HCT116 (cell line): ENCODE data around the gene EIF3M. TPM values are rescaled to one million over a fixed set of nuclear protein-coding genes. Genes with fewer than 3 reads are reported as not detected.

Source experiments
- ATAC-seq: fragments of 200-7000 bp; cut with Tn5 transposase; 2 replicates; pipeline ENCODE4 v1.9.1; 2020; ENCODE audit warnings: mild to moderate bottlenecking, moderate library complexity
- BruUV-seq: library from RNA; stranded (reverse); fragments of 400-500 nt; replicated peaks from 2 replicates; lab custom pipeline; 2021; lab: Mats Ljungman, UMichigan
- CTCF ChIA-PET: fragments of 300-600 bp; sonication (Branson Sonifier 250); formaldehyde crosslinking; loops from one replicate; lab custom pipeline; 2021; ENCODE audit warnings: antibody characterized with exemption; lab: Charles Lee
- POLR2A ChIA-PET: fragments of 300-600, 350-600 bp; sonication (Branson Sonifier 250); formaldehyde crosslinking; loops from one replicate; lab custom pipeline; 2021; ENCODE audit warnings: antibody characterized with exemption; lab: Charles Lee
- RAD21 ChIA-PET, 2 experiments: fragments of 300-600 bp; sonication (Branson Sonifier 250); formaldehyde crosslinking; loops; one replicate each; lab custom pipeline; 2023; ENCODE audit warnings: low total read pairs in 2 of 2; ENCODE audit not compliant: uncharacterized antibody in 2 of 2, unreplicated experiment in 2 of 2, low non-redundant PET in 1 of 2; lab: Charles Lee
- DNase-seq: peaks from one replicate; pipeline ENCODE4 v3.0.0-alpha.2; 2010; ENCODE audit warnings: low read depth, low spot score
- H2AFZ ChIP-seq: fragments of 200-600 bp; shearing (Covaris generic), sonication (generic); 2 replicates; pipeline ENCODE4 v1.6.1; 2017; ENCODE audit warnings: low read depth, mixed run types, mixed read lengths, antibody characterized with exemption, low read length; ENCODE audit not compliant: poor library complexity, severe bottlenecking
- H3K27ac ChIP-seq: 2 replicates; pipeline ENCODE4 v1.5.1; 2012; ENCODE audit warnings: low read depth, low read length
- H3K27me3 ChIP-seq: fragments of 200-600 bp; sonication (generic); 2 replicates; pipeline ENCODE4 v1.6.1; 2016; ENCODE audit warnings: mixed run types, low read length, mixed read lengths; ENCODE audit not compliant: insufficient read depth
- H3K36me3 ChIP-seq, 2 experiments: fragments of 200-500 bp in 1 of 2; fragments of 200-600 bp in 1 of 2; sonication (Bioruptor generic) in 1 of 2; sonication (generic) in 1 of 2; 2 replicates each; pipeline versions ENCODE4 v1.5.1 to v1.6.1; 2014 to 2016; ENCODE audit warnings: low read length in 2 of 2, inconsistent platforms in 1 of 2, mixed read lengths in 1 of 2, mixed run types in 1 of 2; ENCODE audit not compliant: insufficient read depth in 2 of 2, control insufficient read depth in 1 of 2
- H3K4me1 ChIP-seq, 2 experiments: fragments of 200-600 bp in 1 of 2; sonication (generic) in 1 of 2; 2 replicates each; pipeline versions ENCODE4 v1.5.1 to v1.6.1; 2012 to 2017; ENCODE audit warnings: low read length in 2 of 2, inconsistent platforms in 1 of 2, mild to moderate bottlenecking in 1 of 2, mixed read lengths in 1 of 2, mixed run types in 1 of 2, moderate library complexity in 1 of 2; ENCODE audit not compliant: insufficient read depth in 2 of 2, control insufficient read depth in 1 of 2
- H3K4me2 ChIP-seq: fragments of 200-600 bp; sonication (generic); 2 replicates; pipeline ENCODE4 v1.6.1; 2017; ENCODE audit warnings: mixed run types, low read length, mixed read lengths
- H3K4me3 ChIP-seq, 2 experiments: fragments of 200-600 bp in 1 of 2; sonication (generic) in 1 of 2; replicated peaks in 1 of 2; 2 replicates each; pipeline ENCODE4 v1.5.1; 2011 to 2016; ENCODE audit warnings: low read length in 2 of 2, control low read depth in 1 of 2, low read depth in 1 of 2, mild to moderate bottlenecking in 1 of 2, mixed read lengths in 1 of 2, mixed run types in 1 of 2
- H3K79me2 ChIP-seq: fragments of 200-600 bp; sonication (generic); 2 replicates; pipeline ENCODE4 v1.6.1; 2017; ENCODE audit warnings: mild to moderate bottlenecking, mixed run types, low read length, moderate library complexity, mixed read lengths; ENCODE audit not compliant: insufficient read depth
- H3K9ac ChIP-seq: fragments of 200-600 bp; sonication (generic); 2 replicates; pipeline ENCODE4 v1.6.1; 2016; ENCODE audit warnings: low read length, mixed read lengths
- H3K9me2 ChIP-seq: fragments of 200-600 bp; sonication (generic), shearing (Covaris generic); 2 replicates; pipeline ENCODE4 v1.6.1; 2017; ENCODE audit warnings: mixed run types, mild to moderate bottlenecking, moderate library complexity; ENCODE audit not compliant: insufficient read depth
- H3K9me3 ChIP-seq, 2 experiments: fragments of 200-500 bp in 1 of 2; fragments of 200-600 bp in 1 of 2; sonication (Bioruptor generic) in 1 of 2; sonication (generic) in 1 of 2; 2 replicates each; pipeline ENCODE4 v1.6.1; 2014 to 2017; ENCODE audit warnings: low read length in 2 of 2, mixed read lengths in 2 of 2, inconsistent platforms in 1 of 2, low read depth in 1 of 2, mild to moderate bottlenecking in 1 of 2, mixed run types in 1 of 2, moderate library complexity in 1 of 2; ENCODE audit not compliant: control insufficient read depth in 1 of 2, insufficient read depth in 1 of 2
- H4K20me1 ChIP-seq: fragments of 200-600 bp; sonication (generic), shearing (Covaris generic); 2 replicates; pipeline ENCODE4 v1.6.1; 2017; ENCODE audit warnings: mixed run types, mild to moderate bottlenecking, moderate library complexity; ENCODE audit not compliant: insufficient read depth
- ATF3 ChIP-seq: IDR thresholded peaks from 2 replicates; pipeline ENCODE4 v1.6.1; 2012
- CBX3 ChIP-seq: IDR thresholded peaks from 2 replicates; pipeline ENCODE4 v1.6.1; 2012; ENCODE audit warnings: low read depth
- CEBPB ChIP-seq: IDR thresholded peaks from 2 replicates; pipeline ENCODE4 v1.6.1; 2012; ENCODE audit warnings: low read depth
- CTCF ChIP-seq, 3 experiments: fragments of 200-600 bp in 1 of 3; sonication (generic) in 1 of 3; IDR thresholded peaks in 2 of 3; conservative IDR thresholded peaks in 1 of 3; 2 replicates each; pipeline ENCODE4 v1.5.1; 2012 to 2017; ENCODE audit warnings: low read depth in 2 of 3, low read length in 2 of 3, antibody characterized with exemption in 1 of 3, borderline replicate concordance in 1 of 3, control low read depth in 1 of 3, mild to moderate bottlenecking in 1 of 3, mixed read lengths in 1 of 3, mixed run types in 1 of 3, moderate library complexity in 1 of 3; ENCODE audit not compliant: insufficient read depth in 1 of 3
- ELF1 ChIP-seq: IDR thresholded peaks from 2 replicates; pipeline ENCODE4 v1.6.1; 2012; ENCODE audit warnings: low read depth, borderline replicate concordance
- EZH2 ChIP-seq: fragments of 200-600 bp; sonication (generic); IDR thresholded peaks from 2 replicates; pipeline ENCODE4 v1.6.1; 2017; ENCODE audit warnings: antibody characterized with exemption, mixed run types
- EZH2phosphoT487 ChIP-seq: fragments of 200-600 bp; IDR thresholded peaks from 2 replicates; pipeline ENCODE4 v1.6.1; 2018; ENCODE audit warnings: antibody characterized with exemption, borderline replicate concordance
- FOSL1 ChIP-seq: IDR thresholded peaks from 2 replicates; pipeline ENCODE4 v1.6.1; 2012; ENCODE audit warnings: low read depth
- JUND ChIP-seq: IDR thresholded peaks from 2 replicates; pipeline ENCODE4 v1.6.1; 2012
- MAX ChIP-seq: IDR thresholded peaks from 2 replicates; pipeline ENCODE4 v1.6.1; 2012
- POLR2A ChIP-seq: IDR thresholded peaks from 2 replicates; pipeline ENCODE4 v1.7.0; 2011; ENCODE audit warnings: borderline replicate concordance; ENCODE audit not compliant: insufficient read depth, insufficient read length; ENCODE audit errors: extremely low read depth
- POLR2AphosphoS5 ChIP-seq: IDR thresholded peaks from 2 replicates; pipeline ENCODE4 v1.6.1; 2011; ENCODE audit warnings: mild to moderate bottlenecking, low read depth, low read length, moderate library complexity
- RAD21 ChIP-seq: IDR thresholded peaks from 2 replicates; pipeline ENCODE4 v1.6.1; 2012; ENCODE audit warnings: low read depth, mild to moderate bottlenecking
- REST ChIP-seq: IDR thresholded peaks from 2 replicates; pipeline ENCODE4 v1.6.1; 2012; ENCODE audit warnings: low read depth
- SP1 ChIP-seq: IDR thresholded peaks from 2 replicates; pipeline ENCODE4 v1.6.1; 2012; ENCODE audit warnings: low read depth
- SRF ChIP-seq: IDR thresholded peaks from 2 replicates; pipeline ENCODE4 v1.6.1; 2012; ENCODE audit warnings: low read depth
- TCF7L2 ChIP-seq: IDR thresholded peaks from 2 replicates; pipeline ENCODE4 v1.7.0; 2011; ENCODE audit warnings: borderline replicate concordance, inconsistent platforms; ENCODE audit not compliant: insufficient read depth, insufficient read length; ENCODE audit errors: extremely low read depth
- ZFX ChIP-seq: fragments of 450-650 bp; IDR thresholded peaks from 2 replicates; pipeline ENCODE4 v1.6.1; 2017
- intact Hi-C: fragments of 100-400 bp; cut with micrococcal nuclease; formaldehyde crosslinking; loops from 2 replicates; pipeline ENCODE4 v1.10.0; 2022
- total RNA-seq: library from RNA; stranded (reverse); gene quantifications from one replicate; pipeline ENCODE4 v1.2.1, GENCODE V29; 2021; ENCODE audit not compliant: unreplicated experiment

Gene EIF3M
- total RNA-seq, 1 experiment from 2014 or later: 346 TPM

GRCh38 chr11:32597921-32598320, 14.3 kb downstream of the EIF3M start:
- H3K4me2 ChIP-seq: no peak overlapping the region
- H3K9me3 ChIP-seq: no peaks in the 10 kb centered on the region
- H4K20me1 ChIP-seq: peaks cover 19% of the 10 kb centered on the region; the same call in 1 of the 2 replicates
- intact Hi-C loops: no loop called here
- DNase-seq (no peak), ATAC-seq (no peak)
- peaks cover 69% of the 10 kb centered on the region for H3K79me2 ChIP-seq
- POLR2A ChIA-PET: no interaction called here
- TF ChIP-seq ATF3: no peak
- no peak for TF ChIP-seq CBX3
- no peak for TF ChIP-seq REST
- TF ChIP-seq SP1: no peak
- no peak for TF ChIP-seq MAX
- TF ChIP-seq EZH2: no peak
- TF ChIP-seq CTCF (IDR thresholded peaks at IDR 0.05 in 2 of 3, conservative IDR thresholded peaks at IDR 0.05 in 1 of 3; ENCODE audit: borderline replicate concordance in 1 of 3, insufficient read depth in 1 of 3, low read depth in 2 of 3, low read length in 2 of 3): no peak
- TF ChIP-seq SRF: no peak
- no peak for TF ChIP-seq CEBPB
- no peak for TF ChIP-seq ZFX
- no peak for TF ChIP-seq POLR2A
- no peak for TF ChIP-seq RAD21
- TF ChIP-seq TCF7L2: no peak
- TF ChIP-seq ELF1: no peak
- no peak for TF ChIP-seq POLR2AphosphoS5
- TF ChIP-seq EZH2phosphoT487: no peak
- TF ChIP-seq JUND: no peak
- no peak for TF ChIP-seq FOSL1
- H3K27ac ChIP-seq: no peak overlapping the region
- CTCF ChIA-PET: no interaction called here
- no peak overlapping the region for H3K9ac ChIP-seq
- no peak overlapping the region for H2AFZ ChIP-seq
- BruUV-seq: no TSS peak
- no peaks in the 10 kb centered on the region for H3K9me2 ChIP-seq
- no peak overlapping the region for H3K4me3 ChIP-seq
- RAD21 ChIA-PET: no interaction called here
- H3K4me1 ChIP-seq: no peaks in the 10 kb centered on the region
- H3K36me3 ChIP-seq: peaks cover 60 to 74% of the 10 kb centered on the region in 2 experiments
- no peaks in the 10 kb centered on the region for H3K27me3 ChIP-seq
